Effector CD8-positive, alpha-beta T cell (primary cell): ENCODE results near the gene CDC45.
"Not testable (repeated sequence)": the region's sequence is repeated elsewhere in the genome, so short reads cannot be mapped to it uniquely, and the experiment has no call there.

ENCODE experiments used
- DNase-seq: peaks from one replicate; lab custom pipeline; 2025; lab: John Stamatoyannopoulos, UW
- total RNA-seq, 4 experiments: gene quantifications; one replicate each; lab custom pipeline; 2026; lab: John Stamatoyannopoulos, UW

CDC45 gene
- 0.72 to 1.9 (median 0.76) reads per million in 4 experiments for total RNA-seq

- peak; percentile 87 for DNase-seq
Measured at GRCh38 chr22:19479355-19480172, at the start of gene CDC45. TSS of gene CDC45 (plus strand) at chr22:19479920. CDS start at chr22:19479969, 49 bp downstream.

- DNase-seq, result peak; percentile 15
Measured at GRCh38 chr22:19429950-19430889, 49.5 kb upstream of the CDC45 start.

GRCh38 chr22:19430890-19431541 lies 48.7 kb upstream of the CDC45 start:
- DNase-seq, result no peak

GRCh38 chr22:19431649-19432132 lies 48.0 kb upstream of the CDC45 start, which contains the start of gene HIRA:
TSS of gene HIRA (minus strand) at chr22:19431733. CDS start at chr22:19431476, 257 bp downstream.
- DNase-seq, result peak; percentile 61

- DNase-seq, result peak; percentile 71
Measured at GRCh38 chr22:19432133-19432851, 47.4 kb upstream of the CDC45 start, which contains the start of gene MRPL40. TSS of gene MRPL40 (plus strand) at chr22:19432545. CDS start at chr22:19432555, 10 bp downstream.

- DNase-seq, result no peak
Measured at GRCh38 chr22:19434401-19434800, 45.3 kb upstream of the CDC45 start.

GRCh38 chr22:19434829-19435580 lies 44.7 kb upstream of the CDC45 start:
- no peak for DNase-seq

- DNase-seq, result not testable (repeated sequence)
Measured at GRCh38 chr22:19436444-19437161, 43.1 kb upstream of the CDC45 start.

GRCh38 chr22:19438298-19438697 lies 41.4 kb upstream of the CDC45 start:
- no peak for DNase-seq

- no peak for DNase-seq
Measured at GRCh38 chr22:19440411-19441195, 39.1 kb upstream of the CDC45 start.

GRCh38 chr22:19442166-19442565 lies 37.6 kb upstream of the CDC45 start:
- no peak for DNase-seq

- no peak for DNase-seq
Measured at GRCh38 chr22:19443544-19444211, 36.0 kb upstream of the CDC45 start.

GRCh38 chr22:19445279-19445982 lies 34.3 kb upstream of the CDC45 start:
- not testable (repeated sequence) for DNase-seq

GRCh38 chr22:19446603-19447329 lies 33.0 kb upstream of the CDC45 start:
- no peak for DNase-seq

- DNase-seq, result peak; percentile 82
Measured at GRCh38 chr22:19447330-19448075, 32.2 kb upstream of the CDC45 start, which contains the start of gene C22orf39. TSS of gene C22orf39 (minus strand) at chr22:19447711. CDS start at chr22:19447688, 23 bp downstream.

- no peak for DNase-seq
Measured at GRCh38 chr22:19448076-19448607, 31.6 kb upstream of the CDC45 start.
